NCI-H2107 (cell line): ENCODE data around the gene TMCO4.

ENCODE experiments used
- DNase-seq: peaks from one replicate; lab custom pipeline; 2025; lab: John Stamatoyannopoulos, UW

The TMCO4 gene

GRCh38 chr1:19749685-19750084 is 50.0 kb downstream of the TMCO4 start:
- DNase-seq, result no peak

- no peak for DNase-seq
These were observed 52.0 kb downstream of the TMCO4 start for GRCh38 chr1:19747761-19748160.

- DNase-seq, result no peak
These were observed 54.8 kb downstream of the TMCO4 start for GRCh38 chr1:19744886-19745285.

GRCh38 chr1:19744335-19744743 is 55.4 kb downstream of the TMCO4 start:
- no peak for DNase-seq

GRCh38 chr1:19743793-19744192 is 55.9 kb downstream of the TMCO4 start:
- DNase-seq, result no peak

GRCh38 chr1:19743180-19743579 is 56.5 kb downstream of the TMCO4 start:
- no peak for DNase-seq

GRCh38 chr1:19739628-19740027 is 60.1 kb downstream of the TMCO4 start:
- DNase-seq, result no peak

GRCh38 chr1:19738669-19739068 is 61.0 kb downstream of the TMCO4 start:
- no peak for DNase-seq

- no peak for DNase-seq
These were observed 61.6 kb downstream of the TMCO4 start for GRCh38 chr1:19738076-19738475.

GRCh38 chr1:19737104-19737825 is 62.5 kb downstream of the TMCO4 start:
- DNase-seq, result no peak

GRCh38 chr1:19735440-19736127 is 64.1 kb downstream of the TMCO4 start:
- no peak for DNase-seq

- DNase-seq, result no peak
These were observed 65.2 kb downstream of the TMCO4 start for GRCh38 chr1:19734472-19734999.

- DNase-seq, result no peak
These were observed 65.7 kb downstream of the TMCO4 start for GRCh38 chr1:19734056-19734455.

GRCh38 chr1:19733615-19734014 is 66.1 kb downstream of the TMCO4 start:
- no peak for DNase-seq

- no peak for DNase-seq
These were observed 68.3 kb downstream of the TMCO4 start for GRCh38 chr1:19731311-19731821.

GRCh38 chr1:19730793-19731192 is 68.9 kb downstream of the TMCO4 start:
- no peak for DNase-seq

- no peak for DNase-seq
These were observed 69.5 kb downstream of the TMCO4 start for GRCh38 chr1:19730232-19730631.

- DNase-seq, result no peak
These were observed 71.1 kb downstream of the TMCO4 start for GRCh38 chr1:19728413-19729145.

GRCh38 chr1:19725606-19726005 is 74.1 kb downstream of the TMCO4 start:
- no peak for DNase-seq

- no peak for DNase-seq
These were observed 75.8 kb downstream of the TMCO4 start for GRCh38 chr1:19723874-19724273.

GRCh38 chr1:19720973-19721372 is 78.7 kb downstream of the TMCO4 start:
- no peak for DNase-seq

- DNase-seq, result no peak
These were observed 79.5 kb downstream of the TMCO4 start for GRCh38 chr1:19720174-19720573.

- DNase-seq, result no peak
These were observed 82.2 kb downstream of the TMCO4 start for GRCh38 chr1:19717467-19717866.
